Stomach (tissue), 9 donors: Measurements from ENCODE around the gene TOMT. TPM values are rescaled to one million over a fixed set of nuclear protein-coding genes. Genes with fewer than 3 reads are reported as not detected.

Experiments used
- DNase-seq, 2 donors: peaks; one replicate each; pipeline versions ENCODE4 v3.0.0 to v3.0.0-alpha.2; 2013 to 2019
- H3K27ac ChIP-seq, 5 donors: fragments of 200-600 bp in 4 of 5; sonication (generic) in 4 of 5; one replicate each; pipeline ENCODE4 v1.5.1; 2013 to 2019; ENCODE audit warnings: mild to moderate bottlenecking in 1 of 5, moderate library complexity in 1 of 5
- H3K27me3 ChIP-seq, 3 donors: fragments of 200-600 bp; sonication (generic); one replicate each; pipeline ENCODE4 v1.5.1; 2017 to 2019; ENCODE audit warnings: mixed run types in 1 of 3
- H3K36me3 ChIP-seq, 4 donors: fragments of 200-600 bp; sonication (generic); 1 replicate in 3 of 4; 2 replicates in 1 of 4; pipeline ENCODE4 v1.5.1; 2016 to 2019
- H3K4me1 ChIP-seq, 4 donors: fragments of 200-600 bp; sonication (generic); one replicate each; pipeline ENCODE4 v1.5.1; 2016 to 2019
- H3K4me3 ChIP-seq, 4 donors: fragments of 200-600 bp; sonication (generic) in 3 of 4; one replicate each; pipeline ENCODE4 v1.5.1; 2016 to 2019; ENCODE audit warnings: mild to moderate bottlenecking in 1 of 4
- H3K9me3 ChIP-seq, 4 donors: fragments of 200-600 bp; sonication (generic); one replicate each; pipeline ENCODE4 v1.5.1; 2016 to 2019
- EP300 ChIP-seq: sonication (generic); formaldehyde crosslinking; IDR thresholded peaks from one replicate; pipeline ENCODE4 v1.6.1; 2017; ENCODE audit warnings: antibody characterized with exemption
- POLR2A ChIP-seq, 4 donors: fragments of 450-650 bp; IDR thresholded peaks; one replicate each; pipeline ENCODE4 v1.6.1; 2016; ENCODE audit warnings: antibody characterized with exemption in 4 of 4, control low read depth in 2 of 4, mild to moderate bottlenecking in 1 of 4, moderate library complexity in 1 of 4
- POLR2AphosphoS5 ChIP-seq, 3 donors: sonication (generic); formaldehyde crosslinking; IDR thresholded peaks; one replicate each; pipeline ENCODE4 v1.6.1; 2016; ENCODE audit warnings: antibody characterized with exemption in 3 of 3
- WGBS, 5 donors: extraction: QIAGEN DNeasy Blood & Tissue Kit in 3 of 5; methylation state at CpG; one replicate each; pipeline versions ENCODE4 v1.1.5 to v1.1.7; 2013 to 2018; 5-methylcytosine and 5-hydroxymethylcytosine counted together
- intact Hi-C: fragments of 100-400 bp; cut with DNase I; formaldehyde crosslinking; loops from one replicate; pipeline ENCODE4 v1.15.1; 2023; ENCODE audit warnings: low total_unique reads
- polyA plus RNA-seq, 3 donors: library from polyadenylated mRNA; stranded (reverse); fragments of 200-250 nt; gene quantifications; one replicate each; pipeline ENCODE4 v1.2.3, GENCODE V29; 2013
- total RNA-seq, 5 donors: library from RNA; depleted of rRNA; stranded (reverse); fragments of >200 nt; gene quantifications; one replicate each; pipeline versions ENCODE4 v1.1.0 to v1.2.3, GENCODE V29; 2014 to 2016
- TF ChIP-seq, protein P1 (sequence below), 7 experiments: fragments of 450-650 bp in 4 of 7; fragments of 200-600 bp in 3 of 7; sonication (generic) in 3 of 7; IDR thresholded peaks; one replicate each; pipeline ENCODE4 v1.5.1; 2016 to 2019; ENCODE audit warnings: antibody characterized with exemption in 7 of 7, control low read depth in 2 of 7, mild to moderate bottlenecking in 1 of 7
- donor health status: healthy with polysubstance abuse.
- donor health status: Bipolar disorder and iron deficiency.
- donor health status: healthy.

The TOMT gene
- total and polyA plus RNA-seq, 8 donors = not detected

DNA sequence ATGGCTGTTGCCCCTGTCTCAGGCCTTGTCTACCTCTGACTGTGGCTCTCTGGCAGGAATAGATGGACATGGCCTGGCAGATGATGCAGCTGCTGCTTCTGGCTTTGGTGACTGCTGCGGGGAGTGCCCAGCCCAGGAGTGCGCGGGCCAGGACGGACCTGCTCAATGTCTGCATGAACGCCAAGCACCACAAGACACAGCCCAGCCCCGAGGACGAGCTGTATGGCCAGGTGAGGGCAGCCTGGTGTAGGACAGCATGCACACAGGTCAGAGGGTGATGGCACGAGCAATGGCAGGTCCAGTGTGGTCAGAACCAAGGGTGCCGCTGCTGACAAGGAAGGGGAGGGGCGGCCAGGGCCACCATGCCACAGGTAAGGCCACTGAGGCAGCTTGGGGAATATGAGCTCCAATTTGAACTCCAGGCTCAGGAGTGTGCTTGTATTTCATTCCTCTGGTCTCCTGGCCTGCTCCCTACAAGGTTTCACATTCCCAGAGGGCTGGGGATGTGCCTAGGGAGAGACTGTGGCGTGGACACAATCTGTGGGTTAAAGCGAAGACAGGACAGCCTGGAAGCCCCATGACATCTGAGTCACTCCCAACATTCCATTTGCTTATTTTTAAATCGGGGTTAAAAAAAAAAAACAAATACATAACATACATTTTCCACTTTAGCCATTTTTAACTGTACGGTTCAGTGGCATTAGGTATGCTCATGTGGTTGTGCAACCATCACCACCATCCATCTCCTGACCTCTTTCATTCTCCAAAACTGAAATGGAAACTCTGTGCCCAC, 30.4 kb downstream of the TOMT start:
- intact Hi-C loops = no loop called here
- no peak for DNase-seq
- TF ChIP-seq EP300 = no peak
- TF ChIP-seq, protein P1, sequence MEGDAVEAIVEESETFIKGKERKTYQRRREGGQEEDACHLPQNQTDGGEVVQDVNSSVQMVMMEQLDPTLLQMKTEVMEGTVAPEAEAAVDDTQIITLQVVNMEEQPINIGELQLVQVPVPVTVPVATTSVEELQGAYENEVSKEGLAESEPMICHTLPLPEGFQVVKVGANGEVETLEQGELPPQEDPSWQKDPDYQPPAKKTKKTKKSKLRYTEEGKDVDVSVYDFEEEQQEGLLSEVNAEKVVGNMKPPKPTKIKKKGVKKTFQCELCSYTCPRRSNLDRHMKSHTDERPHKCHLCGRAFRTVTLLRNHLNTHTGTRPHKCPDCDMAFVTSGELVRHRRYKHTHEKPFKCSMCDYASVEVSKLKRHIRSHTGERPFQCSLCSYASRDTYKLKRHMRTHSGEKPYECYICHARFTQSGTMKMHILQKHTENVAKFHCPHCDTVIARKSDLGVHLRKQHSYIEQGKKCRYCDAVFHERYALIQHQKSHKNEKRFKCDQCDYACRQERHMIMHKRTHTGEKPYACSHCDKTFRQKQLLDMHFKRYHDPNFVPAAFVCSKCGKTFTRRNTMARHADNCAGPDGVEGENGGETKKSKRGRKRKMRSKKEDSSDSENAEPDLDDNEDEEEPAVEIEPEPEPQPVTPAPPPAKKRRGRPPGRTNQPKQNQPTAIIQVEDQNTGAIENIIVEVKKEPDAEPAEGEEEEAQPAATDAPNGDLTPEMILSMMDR (IDR thresholded peaks at IDR 0.05) = no peak
- no peak for TF ChIP-seq POLR2A (IDR thresholded peaks at IDR 0.05)
- TF ChIP-seq POLR2AphosphoS5 (IDR thresholded peaks at IDR 0.05) = no peak
- H3K27ac ChIP-seq = peak overlapping the region in 2 of 5 donors; percentile 33 to 42
- no peaks in the 10 kb centered on the region for H3K4me1 ChIP-seq
- 78 to 91% (median 87%) methylated on average over 14 of the region's 14 CpGs for WGBS, 5 donors
- peak overlapping the region in 2 of 4 donors; percentile 31 to 34 for H3K4me3 ChIP-seq
- H3K27me3 ChIP-seq = peaks cover 0 to 8% (median 0%) of the 10 kb centered on the region in 3 donors
- no peaks in the 10 kb centered on the region for H3K9me3 ChIP-seq
- H3K36me3 ChIP-seq = no peaks in the 10 kb centered on the region

DNA sequence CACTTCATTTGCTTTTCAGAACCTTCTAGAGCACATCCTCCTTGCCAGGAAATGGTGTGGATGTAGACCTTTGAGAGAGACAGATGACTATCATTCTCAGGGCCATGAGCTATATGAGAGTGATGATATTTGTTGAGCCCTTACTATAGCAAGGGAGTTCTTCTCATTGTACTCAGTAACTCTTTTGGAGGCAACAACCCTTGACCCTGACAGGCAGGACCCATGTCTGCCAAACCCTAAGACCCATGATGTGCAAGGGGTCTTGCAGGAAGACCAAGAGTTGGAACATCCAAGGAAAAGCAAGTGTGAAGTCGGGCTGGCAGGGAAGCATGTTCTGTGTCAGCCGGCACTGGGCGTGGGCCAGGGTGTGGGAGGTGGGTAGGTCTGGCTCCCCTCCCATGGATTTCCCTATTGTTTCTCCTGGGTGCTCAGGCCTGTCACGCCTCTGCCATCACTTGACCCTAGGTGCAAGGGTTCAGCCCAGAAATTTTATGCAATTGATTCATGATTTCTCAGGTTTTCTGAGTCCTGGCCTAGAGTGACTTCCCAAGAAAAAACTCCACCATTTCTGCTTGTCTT, 31.0 kb downstream of the TOMT start:
- Histone ChIP-seq H3K4me3 (peak overlapping the region in 1 of 4 donors; percentile 34), H3K36me3 (no peaks in the 10 kb centered on the region), H3K4me1 (no peaks in the 10 kb centered on the region), H3K27me3 (peaks cover 0 to 8% (median 0%) of the 10 kb centered on the region in 3 donors), H3K9me3 (no peaks in the 10 kb centered on the region), H3K27ac (no peak overlapping the region)
- TF ChIP-seq POLR2A (IDR thresholded peaks at IDR 0.05) (no peak), POLR2AphosphoS5 (IDR thresholded peaks at IDR 0.05) (no peak), EP300 (no peak)
- TF ChIP-seq, protein P1 (IDR thresholded peaks at IDR 0.05) = no peak
- 75 to 91% (median 90%) methylated on average over 4 of the region's 4 CpGs for WGBS, 5 donors
- intact Hi-C loops = no loop called here
- no peak for DNase-seq

DNA sequence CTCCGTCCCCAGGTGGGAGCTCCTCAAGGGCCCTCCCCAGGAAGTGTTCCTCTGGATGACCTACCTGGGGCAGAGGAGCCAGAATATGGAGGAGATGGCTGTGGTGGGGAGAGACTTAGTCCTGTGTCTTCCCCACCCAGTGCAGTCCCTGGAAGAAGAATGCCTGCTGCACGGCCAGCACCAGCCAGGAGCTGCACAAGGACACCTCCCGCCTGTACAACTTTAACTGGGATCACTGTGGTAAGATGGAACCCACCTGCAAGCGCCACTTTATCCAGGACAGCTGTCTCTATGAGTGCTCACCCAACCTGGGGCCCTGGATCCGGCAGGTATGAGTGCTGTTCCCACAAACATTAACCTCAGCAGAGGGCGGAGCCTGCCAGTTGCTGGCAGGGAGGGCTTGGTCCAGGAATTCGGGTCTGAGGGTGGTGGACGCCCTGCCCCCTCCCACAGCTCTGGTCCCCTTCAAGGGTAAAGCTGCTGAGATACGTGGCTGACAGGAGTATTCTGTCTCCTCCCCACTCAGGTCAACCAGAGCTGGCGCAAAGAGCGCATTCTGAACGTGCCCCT, 33.2 kb downstream of the TOMT start:
- peaks cover 0 to 8% (median 0%) of the 10 kb centered on the region in 3 donors for H3K27me3 ChIP-seq
- WGBS, 5 donors = 55 to 80% (median 57%) methylated on average over 11 to 12 of the region's 12 CpGs
- H3K4me1 ChIP-seq = no peaks in the 10 kb centered on the region
- TF ChIP-seq, protein P1 (IDR thresholded peaks at IDR 0.05) = no peak
- TF ChIP-seq EP300 (no peak), POLR2AphosphoS5 (IDR thresholded peaks at IDR 0.05) (no peak), POLR2A (IDR thresholded peaks at IDR 0.05) (no peak)
- peak in 1 of 2 donors; percentile 32 for DNase-seq
- no peaks in the 10 kb centered on the region for H3K9me3 ChIP-seq
- H3K27ac ChIP-seq = no peak overlapping the region
- no peaks in the 10 kb centered on the region for H3K36me3 ChIP-seq
- intact Hi-C loops = no loop called here
- peak overlapping the region in 1 of 4 donors; percentile 7 for H3K4me3 ChIP-seq

DNA sequence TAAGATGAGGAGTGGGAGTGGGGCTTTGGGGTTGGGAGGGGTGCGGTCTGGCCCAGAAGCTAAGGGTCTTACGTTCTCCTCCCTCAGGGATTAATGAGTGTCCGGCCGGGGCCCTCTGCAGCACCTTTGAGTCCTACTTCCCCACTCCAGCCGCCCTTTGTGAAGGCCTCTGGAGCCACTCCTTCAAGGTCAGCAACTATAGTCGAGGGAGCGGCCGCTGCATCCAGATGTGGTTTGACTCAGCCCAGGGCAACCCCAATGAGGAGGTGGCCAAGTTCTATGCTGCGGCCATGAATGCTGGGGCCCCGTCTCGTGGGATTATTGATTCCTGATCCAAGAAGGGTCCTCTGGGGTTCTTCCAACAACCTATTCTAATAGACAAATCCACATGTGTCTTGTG, 33.8 kb downstream of the TOMT start:
- Histone ChIP-seq H3K36me3 (no peaks in the 10 kb centered on the region), H3K27me3 (peaks cover 0 to 8% (median 0%) of the 10 kb centered on the region in 3 donors), H3K4me3 (no peak overlapping the region), H3K27ac (no peak overlapping the region), H3K4me1 (no peaks in the 10 kb centered on the region), H3K9me3 (no peaks in the 10 kb centered on the region)
- 88 to 93% (median 89%) methylated on average over 9 to 11 of the region's 11 CpGs for WGBS, 5 donors
- intact Hi-C loops = no loop called here
- DNase-seq = no peak
- no peak for TF ChIP-seq POLR2AphosphoS5 (IDR thresholded peaks at IDR 0.05)
